Omental fat pad (tissue), 4 donors: ENCODE data around the gene AGO4. TPM values are rescaled to one million over a fixed set of nuclear protein-coding genes. Genes with fewer than 3 reads are reported as not detected.

Experiments used
- ATAC-seq: fragments of 150-250 bp; one replicate; pipeline ENCODE4 v1.9.1; 2016; ENCODE audit warnings: mild to moderate bottlenecking, moderate library complexity; ENCODE audit not compliant: low FRiP score
- DNase-seq: peaks from one replicate; pipeline ENCODE4 v3.0.0-alpha.2; 2019; ENCODE audit warnings: low spot score
- total RNA-seq, 4 donors: library from RNA; depleted of rRNA; stranded (reverse); fragments of >200 nt; gene quantifications; one replicate each; pipeline ENCODE4 v1.1.0, GENCODE V29; 2016
- TF ChIP-seq, protein P1 (sequence below), 3 donors: fragments of 450-650 bp; IDR thresholded peaks; one replicate each; pipeline ENCODE4 v1.5.1; 2016 to 2017; ENCODE audit warnings: antibody characterized with exemption in 3 of 3, mild to moderate bottlenecking in 3 of 3, moderate library complexity in 2 of 3

Gene AGO4
- total RNA-seq, 4 donors from 2014 or later, result 9.2 to 28.2 (median 18.4) TPM

DNA sequence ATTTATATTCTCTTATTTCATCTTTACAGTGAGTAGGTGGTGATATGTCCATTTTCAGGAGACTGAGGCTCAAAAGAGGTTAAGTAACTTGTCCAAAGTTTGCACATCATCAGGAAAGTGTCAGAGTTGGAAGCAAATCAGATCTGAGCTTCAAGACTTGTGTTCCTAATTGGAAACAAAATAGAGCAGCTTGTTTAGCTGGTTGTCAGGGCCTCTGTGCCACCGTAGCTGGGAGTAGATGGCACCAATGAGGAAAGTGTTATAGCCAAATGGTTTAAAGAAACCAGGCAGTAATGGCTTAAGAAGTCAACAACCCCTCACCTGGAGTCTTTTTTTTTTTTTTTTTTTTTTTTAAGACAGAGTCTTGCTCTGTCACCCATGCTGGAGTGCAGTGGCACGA is 94.9 kb downstream of the AGO4 start:
- DNase-seq (no peak), ATAC-seq (no peak)
- TF ChIP-seq, protein P1, sequence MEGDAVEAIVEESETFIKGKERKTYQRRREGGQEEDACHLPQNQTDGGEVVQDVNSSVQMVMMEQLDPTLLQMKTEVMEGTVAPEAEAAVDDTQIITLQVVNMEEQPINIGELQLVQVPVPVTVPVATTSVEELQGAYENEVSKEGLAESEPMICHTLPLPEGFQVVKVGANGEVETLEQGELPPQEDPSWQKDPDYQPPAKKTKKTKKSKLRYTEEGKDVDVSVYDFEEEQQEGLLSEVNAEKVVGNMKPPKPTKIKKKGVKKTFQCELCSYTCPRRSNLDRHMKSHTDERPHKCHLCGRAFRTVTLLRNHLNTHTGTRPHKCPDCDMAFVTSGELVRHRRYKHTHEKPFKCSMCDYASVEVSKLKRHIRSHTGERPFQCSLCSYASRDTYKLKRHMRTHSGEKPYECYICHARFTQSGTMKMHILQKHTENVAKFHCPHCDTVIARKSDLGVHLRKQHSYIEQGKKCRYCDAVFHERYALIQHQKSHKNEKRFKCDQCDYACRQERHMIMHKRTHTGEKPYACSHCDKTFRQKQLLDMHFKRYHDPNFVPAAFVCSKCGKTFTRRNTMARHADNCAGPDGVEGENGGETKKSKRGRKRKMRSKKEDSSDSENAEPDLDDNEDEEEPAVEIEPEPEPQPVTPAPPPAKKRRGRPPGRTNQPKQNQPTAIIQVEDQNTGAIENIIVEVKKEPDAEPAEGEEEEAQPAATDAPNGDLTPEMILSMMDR (IDR thresholded peaks at IDR 0.05), result no peak

Other genes with a start within 250 kb of the AGO4 start
- gene TFAP2E, start 234.7 kb upstream of the AGO4 start, total RNA-seq, result under 1 TPM; 0.25 to 0.72 (median 0.50) TPM
- 10 to 100 TPM; 31.4 to 39.9 (median 36.1) TPM for gene PSMB2, start 166.5 kb upstream of the AGO4 start, total RNA-seq
- gene C1orf216, start 89.1 kb upstream of the AGO4 start, total RNA-seq, result 10 to 100 TPM in 3 of 4 donors, 1 to 10 TPM in 1; 9.6 to 28.8 (median 15.5) TPM
- 1 to 10 TPM in 1 of 4 donors, under 1 TPM in 3; 0.13 to 2.3 (median 0.50) TPM for gene CLSPN, start 38.0 kb upstream of the AGO4 start, total RNA-seq
- gene AGO1, start 75.2 kb downstream of the AGO4 start, total RNA-seq, result 10 to 100 TPM; 20.5 to 25.1 (median 22.7) TPM
- 10 to 100 TPM; 22.3 to 39.9 (median 30.6) TPM for gene AGO3, start 123.1 kb downstream of the AGO4 start, total RNA-seq